Chondrocyte (in vitro differentiated cells): Measurements from ENCODE around the gene TMEM255B. TPM values are rescaled to one million over a fixed set of nuclear protein-coding genes. Genes with fewer than 3 reads are reported as not detected.

ENCODE experiments used
- DNase-seq: peaks from one replicate; pipeline ENCODE4 v3.0.0; 2021; ENCODE audit warnings: mixed read lengths, low spot score
- H3K27ac Mint-ChIP-seq: one replicate; pipeline ENCODE4 v1.8.0; 2021; ENCODE audit warnings: mild to moderate bottlenecking, moderate library complexity, mixed read lengths; ENCODE audit not compliant: unreplicated experiment
- H3K27me3 Mint-ChIP-seq: 2 replicates; pipeline ENCODE4 v1.8.0; 2021; ENCODE audit warnings: low read depth, mixed read lengths
- H3K36me3 Mint-ChIP-seq: 2 replicates; pipeline ENCODE4 v1.8.0; 2021; ENCODE audit warnings: low read depth, mixed read lengths
- H3K4me1 Mint-ChIP-seq: 2 replicates; pipeline ENCODE4 v1.8.0; 2021; ENCODE audit warnings: low read depth, mild to moderate bottlenecking, mixed read lengths
- H3K4me3 Mint-ChIP-seq: one replicate; pipeline ENCODE4 v1.8.0; 2021; ENCODE audit warnings: mild to moderate bottlenecking, moderate library complexity, mixed read lengths; ENCODE audit not compliant: unreplicated experiment
- H3K9me3 Mint-ChIP-seq: 2 replicates; pipeline ENCODE4 v1.8.0; 2021; ENCODE audit warnings: low read depth, mixed read lengths
- total RNA-seq: library from RNA; stranded (reverse); gene quantifications from 3 replicates; pipeline ENCODE4 v1.2.1, GENCODE V29; 2021
- TF ChIP-seq, protein P1 (sequence below): fragments of 200-600 bp; sonication (generic); IDR thresholded peaks from 2 replicates; pipeline ENCODE4 v1.5.0; 2021; ENCODE audit warnings: antibody characterized with exemption, mild to moderate bottlenecking, moderate library complexity

TMEM255B gene
- total RNA-seq, 1 donor from 2014 or later: 5.2 TPM

- peak; percentile 82 for DNase-seq
- Mint-ChIP-seq H3K4me1 (no peaks in the 10 kb centered on the region), H3K9me3 (no peaks in the 10 kb centered on the region), H3K27me3 (peaks cover 4% of the 10 kb centered on the region), H3K36me3 (no peaks in the 10 kb centered on the region), H3K4me3 (no peak overlapping the region), H3K27ac (no peak overlapping the region)
- TF ChIP-seq, protein P1, sequence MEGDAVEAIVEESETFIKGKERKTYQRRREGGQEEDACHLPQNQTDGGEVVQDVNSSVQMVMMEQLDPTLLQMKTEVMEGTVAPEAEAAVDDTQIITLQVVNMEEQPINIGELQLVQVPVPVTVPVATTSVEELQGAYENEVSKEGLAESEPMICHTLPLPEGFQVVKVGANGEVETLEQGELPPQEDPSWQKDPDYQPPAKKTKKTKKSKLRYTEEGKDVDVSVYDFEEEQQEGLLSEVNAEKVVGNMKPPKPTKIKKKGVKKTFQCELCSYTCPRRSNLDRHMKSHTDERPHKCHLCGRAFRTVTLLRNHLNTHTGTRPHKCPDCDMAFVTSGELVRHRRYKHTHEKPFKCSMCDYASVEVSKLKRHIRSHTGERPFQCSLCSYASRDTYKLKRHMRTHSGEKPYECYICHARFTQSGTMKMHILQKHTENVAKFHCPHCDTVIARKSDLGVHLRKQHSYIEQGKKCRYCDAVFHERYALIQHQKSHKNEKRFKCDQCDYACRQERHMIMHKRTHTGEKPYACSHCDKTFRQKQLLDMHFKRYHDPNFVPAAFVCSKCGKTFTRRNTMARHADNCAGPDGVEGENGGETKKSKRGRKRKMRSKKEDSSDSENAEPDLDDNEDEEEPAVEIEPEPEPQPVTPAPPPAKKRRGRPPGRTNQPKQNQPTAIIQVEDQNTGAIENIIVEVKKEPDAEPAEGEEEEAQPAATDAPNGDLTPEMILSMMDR: no peak
Observed at GRCh38 chr13:113732176-113732960, 26.7 kb upstream of the TMEM255B start.

DNA sequence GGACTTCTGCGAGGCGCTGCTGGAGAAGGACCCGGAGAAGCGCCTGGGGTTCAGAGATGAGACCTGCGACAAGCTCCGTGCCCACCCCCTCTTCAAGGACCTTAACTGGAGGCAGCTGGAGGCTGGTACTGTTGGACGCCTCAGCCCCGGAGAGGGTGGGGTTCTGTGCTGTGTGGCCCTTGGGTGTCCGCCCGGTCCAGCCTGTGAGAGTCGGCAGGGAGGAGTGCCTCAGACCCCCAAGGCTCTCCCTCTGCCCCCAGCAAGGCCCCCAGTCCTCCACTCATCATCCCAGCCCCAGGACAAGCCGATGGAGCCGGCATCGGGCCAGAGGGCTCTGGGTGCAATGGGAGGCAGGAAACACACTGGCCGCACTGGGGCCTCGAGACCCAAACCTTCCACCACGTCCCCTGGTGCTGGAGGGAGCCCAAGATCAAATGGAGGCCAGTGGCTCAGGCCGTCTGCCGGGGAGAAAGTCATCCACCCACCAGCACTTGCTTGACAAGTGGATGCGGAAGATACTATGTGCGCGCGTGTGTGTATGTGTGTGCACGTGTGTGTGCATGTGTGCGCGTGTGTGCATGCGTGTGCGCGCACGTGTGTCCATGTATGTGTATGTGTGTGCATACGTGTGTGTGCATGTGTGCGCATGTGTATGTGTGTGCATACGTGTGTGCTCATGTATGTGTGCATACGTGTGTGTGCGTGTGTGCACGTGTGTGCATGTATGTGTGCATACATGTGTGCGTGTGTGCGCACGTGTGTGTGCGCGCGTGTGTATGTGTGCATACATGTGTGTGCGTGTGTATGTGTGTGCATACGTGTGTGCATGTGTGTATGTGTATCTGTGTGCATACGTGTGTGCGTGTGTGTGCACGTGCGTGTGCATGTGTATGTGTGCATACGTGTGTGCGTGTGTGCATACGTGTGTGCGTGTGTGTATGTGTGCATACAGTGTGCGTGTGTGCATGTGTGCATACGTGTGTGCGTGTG, 25.8 kb upstream of the TMEM255B start:
- peak; percentile 73 for DNase-seq
- peaks cover 7% of the 10 kb centered on the region for H3K27me3 Mint-ChIP-seq
- H3K9me3 Mint-ChIP-seq: no peaks in the 10 kb centered on the region
- no peak overlapping the region for H3K4me3 Mint-ChIP-seq
- TF ChIP-seq, protein P1: no peak
- no peak overlapping the region for H3K27ac Mint-ChIP-seq
- no peaks in the 10 kb centered on the region for H3K36me3 Mint-ChIP-seq
- H3K4me1 Mint-ChIP-seq: no peaks in the 10 kb centered on the region

GRCh38 chr13:113734099-113734825, 24.8 kb upstream of the TMEM255B start:
- no peaks in the 10 kb centered on the region for H3K36me3 Mint-ChIP-seq
- H3K27me3 Mint-ChIP-seq: peaks cover 7% of the 10 kb centered on the region
- no peak overlapping the region for H3K4me3 Mint-ChIP-seq

GRCh38 chr13:113734826-113735125, 24.2 kb upstream of the TMEM255B start:
- no peaks in the 10 kb centered on the region for H3K9me3 Mint-ChIP-seq
- no peak for DNase-seq
- peaks cover 5% of the 10 kb centered on the region for H3K27me3 Mint-ChIP-seq
- H3K36me3 Mint-ChIP-seq: no peaks in the 10 kb centered on the region
- no peak overlapping the region for H3K4me3 Mint-ChIP-seq
- TF ChIP-seq, protein P1: no peak
- H3K4me1 Mint-ChIP-seq: no peaks in the 10 kb centered on the region
- no peak overlapping the region for H3K27ac Mint-ChIP-seq

More at GRCh38 chr13:113734099-113734825, 24.8 kb upstream of the TMEM255B start:
- TF ChIP-seq, protein P1: no peak
- H3K4me1 Mint-ChIP-seq: no peaks in the 10 kb centered on the region
- H3K9me3 Mint-ChIP-seq: no peaks in the 10 kb centered on the region
- H3K27ac Mint-ChIP-seq: no peak overlapping the region
- DNase-seq: peak; percentile 82

GRCh38 chr13:113735194-113735593, 23.8 kb upstream of the TMEM255B start:
- Mint-ChIP-seq H3K4me1 (no peaks in the 10 kb centered on the region), H3K27me3 (peaks cover 5% of the 10 kb centered on the region), H3K27ac (no peak overlapping the region), H3K4me3 (no peak overlapping the region), H3K9me3 (no peaks in the 10 kb centered on the region), H3K36me3 (no peaks in the 10 kb centered on the region)
- peak; percentile 89 for DNase-seq
- TF ChIP-seq, protein P1: no peak
